GM06990 (cell line): Measurements from ENCODE around the gene NOTCH2.

ENCODE experiments used
- DNase-seq: peaks from one replicate; pipeline ENCODE4 v3.0.0-alpha.2; 2011; ENCODE audit not compliant: insufficient read length; ENCODE audit errors: extremely low read depth
- H3K27me3 ChIP-seq: replicated peaks from 2 replicates; pipeline ENCODE4 v1.6.0; 2011; ENCODE audit warnings: low read length; ENCODE audit not compliant: control insufficient read depth, insufficient read depth
- H3K36me3 ChIP-seq: 2 replicates; pipeline ENCODE4 v1.5.1; 2011; ENCODE audit warnings: low read length; ENCODE audit not compliant: control insufficient read depth, insufficient read depth
- H3K4me3 ChIP-seq: replicated peaks from 2 replicates; pipeline ENCODE4 v1.5.1; 2011; ENCODE audit warnings: low read depth, mild to moderate bottlenecking, control low read depth, low read length
- CTCF ChIP-seq: IDR thresholded peaks from 2 replicates; pipeline ENCODE4 v1.5.1; 2011; ENCODE audit warnings: low read length, control low read depth, mild to moderate bottlenecking, inconsistent platforms; ENCODE audit not compliant: insufficient read depth, poor library complexity, severe bottlenecking

Gene NOTCH2

GRCh38 chr1:119895102-119895501 is 174.4 kb downstream of the NOTCH2 start:
- no peak for DNase-seq
- Histone ChIP-seq H3K36me3 (no peaks in the 10 kb centered on the region), H3K4me3 (no peak overlapping the region), H3K27me3 (no peaks in the 10 kb centered on the region; the same call in 1 of the 2 replicates)
- no peak for TF ChIP-seq CTCF

DNA sequence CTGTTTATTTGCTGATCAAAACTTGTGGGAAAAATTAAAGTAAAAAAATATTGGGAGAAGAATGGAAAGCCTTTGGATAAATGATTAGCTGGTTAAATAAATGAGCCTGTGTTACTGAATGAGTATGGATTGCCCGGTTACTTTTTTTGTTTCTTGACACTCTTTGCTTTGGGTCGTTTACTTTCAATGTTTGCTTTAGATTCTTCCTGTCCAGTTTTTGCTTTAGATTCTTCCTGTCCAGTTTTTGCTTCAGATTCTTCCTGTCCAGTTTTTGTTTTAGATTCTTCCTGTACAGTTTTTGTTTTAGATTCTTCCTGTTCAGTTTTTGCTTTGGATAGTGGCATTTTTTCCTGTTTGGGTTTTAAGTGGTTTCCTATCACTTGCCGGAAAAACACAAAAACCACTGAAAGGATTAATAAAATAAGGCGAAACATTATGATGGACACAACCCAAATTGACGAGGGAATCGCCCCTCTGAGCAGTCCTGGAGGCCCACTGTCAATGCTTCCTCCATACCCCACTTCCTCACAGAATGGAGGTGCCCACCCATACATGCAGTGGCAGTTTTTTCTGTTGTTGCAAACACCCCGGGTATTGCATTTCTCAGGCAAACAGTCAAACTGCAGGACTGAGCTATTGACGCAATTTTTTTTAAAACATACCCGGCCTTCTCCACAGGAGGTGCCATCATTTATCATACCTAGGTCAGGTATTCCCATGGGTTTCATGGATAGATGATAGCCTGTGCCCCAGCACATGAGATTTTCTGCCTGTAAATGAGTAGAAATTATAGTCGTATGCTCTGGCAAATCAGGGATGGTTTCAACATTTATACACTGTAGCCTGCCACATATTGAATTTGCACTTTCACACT is 175.4 kb downstream of the NOTCH2 start:
- TF ChIP-seq CTCF = no peak
- Histone ChIP-seq H3K36me3 (no peaks in the 10 kb centered on the region), H3K27me3 (no peaks in the 10 kb centered on the region; the same call in 1 of the 2 replicates), H3K4me3 (no peak overlapping the region)
- DNase-seq = no peak

- Histone ChIP-seq H3K36me3 (no peaks in the 10 kb centered on the region), H3K27me3 (no peaks in the 10 kb centered on the region), H3K4me3 (no peak overlapping the region)
- no peak for TF ChIP-seq CTCF
- DNase-seq = no peak
Measured at GRCh38 chr1:119893238-119893791, 176.1 kb downstream of the NOTCH2 start.

DNA sequence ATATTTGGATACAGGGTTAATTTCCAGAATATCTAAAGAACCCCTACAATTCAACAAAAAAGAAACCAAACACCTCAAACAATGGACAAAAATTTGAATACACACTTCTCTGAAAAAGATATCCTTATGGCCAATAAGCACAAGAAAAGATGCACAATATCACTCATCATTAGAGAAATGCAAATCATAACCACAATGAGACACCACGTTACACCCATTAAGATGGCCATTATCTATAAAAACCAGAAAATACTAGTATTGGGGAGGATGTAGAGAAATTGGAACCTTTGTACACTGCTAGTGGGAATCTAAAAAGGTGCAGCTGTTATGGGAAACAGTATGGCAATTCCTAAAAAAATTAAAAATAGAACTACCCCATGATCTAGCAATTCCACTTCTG is 178.1 kb downstream of the NOTCH2 start:
- TF ChIP-seq CTCF = no peak
- no peak overlapping the region for H3K4me3 ChIP-seq
- H3K27me3 ChIP-seq = no peaks in the 10 kb centered on the region
- DNase-seq = no peak
- no peaks in the 10 kb centered on the region for H3K36me3 ChIP-seq

GRCh38 chr1:119888476-119888875 is 181.0 kb downstream of the NOTCH2 start:
- no peak overlapping the region for H3K4me3 ChIP-seq
- no peak for TF ChIP-seq CTCF
- no peak for DNase-seq

More at GRCh38 chr1:119888476-119888875, 181.0 kb downstream of the NOTCH2 start:
- no peaks in the 10 kb centered on the region for H3K36me3 ChIP-seq
- H3K27me3 ChIP-seq = peaks cover 2% of the 10 kb centered on the region
